HEK293 (cell line): ENCODE measurements around the gene ELAVL3.

Experiments
- CTCF ChIA-PET: fragments of 350-600 bp; formaldehyde crosslinking; extraction: SDS; loops from one replicate; lab custom pipeline; 2021; ENCODE audit warnings: antibody characterized with exemption; lab: Yijun Ruan, JAX
- POLR2A ChIA-PET: fragments of 300-600 bp; formaldehyde crosslinking; extraction: SDS; loops from one replicate; lab custom pipeline; 2020; ENCODE audit warnings: antibody characterized with exemption, inconsistent platforms; lab: Yijun Ruan, JAX
- H3K27ac ChIP-seq: fragments of 200-500 bp; sonication (Bioruptor generic); 2 replicates; pipeline ENCODE4 v1.5.1; 2014; ENCODE audit warnings: low read depth, low read length, control low read depth, inconsistent platforms; ENCODE audit errors: extremely low read depth
- H3K36me3 ChIP-seq, 2 experiments: fragments of 200-500 bp in 1 of 2; sonication (Bioruptor generic) in 1 of 2; 1 replicate in 1 of 2; 2 replicates in 1 of 2; pipeline ENCODE4 v1.5.1; 2014 to 2017; ENCODE audit warnings: inconsistent platforms in 2 of 2, low read length in 2 of 2; ENCODE audit not compliant: control insufficient read depth in 2 of 2, insufficient read depth in 1 of 2
- H3K4me1 ChIP-seq: fragments of 200-500 bp; sonication (Bioruptor generic); 2 replicates; pipeline ENCODE4 v1.5.1; 2014; ENCODE audit warnings: mild to moderate bottlenecking, low read length, inconsistent platforms; ENCODE audit not compliant: control insufficient read depth, insufficient read depth
- H3K4me3 ChIP-seq: 2 replicates; pipeline ENCODE4 v1.5.1; 2011; ENCODE audit warnings: low read depth, mild to moderate bottlenecking, control low read depth, low read length, moderate library complexity
- H3K9me3 ChIP-seq: fragments of 200-500 bp; sonication (Bioruptor generic); 2 replicates; pipeline ENCODE4 v1.5.1; 2014; ENCODE audit warnings: low read depth, low read length, inconsistent platforms; ENCODE audit not compliant: control insufficient read depth, insufficient read depth
- GFI1B ChIP-seq: fragments of 450-650 bp; formaldehyde crosslinking; IDR thresholded peaks from 2 replicates; pipeline ENCODE4 v1.5.1; 2016; ENCODE audit warnings: missing biosample characterization, missing genetic modification characterization
- GLI2 ChIP-seq: fragments of 450-650 bp; formaldehyde crosslinking; IDR thresholded peaks from 2 replicates; pipeline ENCODE4; 2017; ENCODE audit warnings: missing biosample characterization, missing genetic modification characterization, low read depth, borderline replicate concordance
- KLF1 ChIP-seq: fragments of 450-650 bp; formaldehyde crosslinking; IDR thresholded peaks from 2 replicates; pipeline ENCODE4 v1.5.1; 2016; ENCODE audit warnings: missing biosample characterization, missing genetic modification characterization
- KLF7 ChIP-seq: fragments of 450-650 bp; formaldehyde crosslinking; IDR thresholded peaks from 2 replicates; pipeline ENCODE4 v1.5.1; 2016; ENCODE audit warnings: missing biosample characterization, missing genetic modification characterization, borderline replicate concordance
- YY2 ChIP-seq: fragments of 450-650 bp; formaldehyde crosslinking; IDR thresholded peaks from 2 replicates; pipeline ENCODE4 v1.5.1; 2016; ENCODE audit warnings: missing biosample characterization, missing genetic modification characterization
- ZBTB1 ChIP-seq: fragments of 450-650 bp; formaldehyde crosslinking; IDR thresholded peaks from 2 replicates; pipeline ENCODE4 v1.5.1; 2016; ENCODE audit warnings: missing biosample characterization, missing genetic modification characterization
- ZBTB20 ChIP-seq: fragments of 450-650 bp; formaldehyde crosslinking; IDR thresholded peaks from 2 replicates; pipeline ENCODE4 v1.5.1; 2016; ENCODE audit warnings: missing biosample characterization, missing genetic modification characterization
- ZNF112 ChIP-seq: fragments of 450-650 bp; formaldehyde crosslinking; IDR thresholded peaks from 2 replicates; pipeline ENCODE4 v1.5.0; 2017; ENCODE audit warnings: missing biosample characterization, missing genetic modification characterization
- ZNF121 ChIP-seq: fragments of 450-650 bp; formaldehyde crosslinking; IDR thresholded peaks from 2 replicates; pipeline ENCODE4 v1.5.1; 2016; ENCODE audit warnings: missing biosample characterization, missing genetic modification characterization
- ZNF416 ChIP-seq: fragments of 450-650 bp; formaldehyde crosslinking; IDR thresholded peaks from 2 replicates; pipeline ENCODE4 v1.5.1; 2016; ENCODE audit warnings: missing biosample characterization, missing genetic modification characterization
- ZNF510 ChIP-seq: fragments of 450-650 bp; formaldehyde crosslinking; IDR thresholded peaks from 2 replicates; pipeline ENCODE4 v1.5.1; 2018; ENCODE audit warnings: mild to moderate bottlenecking, missing genetic modification characterization, missing biosample characterization; ENCODE audit not compliant: insufficient replicate concordance
- ZNF571 ChIP-seq: fragments of 450-650 bp; formaldehyde crosslinking; IDR thresholded peaks from 2 replicates; pipeline ENCODE4 v1.5.0; 2017; ENCODE audit warnings: missing biosample characterization, missing genetic modification characterization
- TF ChIP-seq, protein P1 (sequence below): fragments of 450-650 bp; formaldehyde crosslinking; IDR thresholded peaks from 2 replicates; pipeline ENCODE4 v1.5.1; 2016; ENCODE audit warnings: missing biosample characterization, missing genetic modification characterization
- TF ChIP-seq, protein P2 (sequence below): fragments of 450-650 bp; formaldehyde crosslinking; IDR thresholded peaks from 2 replicates; pipeline ENCODE4 v1.5.1; 2016; ENCODE audit warnings: missing biosample characterization, missing genetic modification characterization, low read depth

ELAVL3 gene

DNA sequence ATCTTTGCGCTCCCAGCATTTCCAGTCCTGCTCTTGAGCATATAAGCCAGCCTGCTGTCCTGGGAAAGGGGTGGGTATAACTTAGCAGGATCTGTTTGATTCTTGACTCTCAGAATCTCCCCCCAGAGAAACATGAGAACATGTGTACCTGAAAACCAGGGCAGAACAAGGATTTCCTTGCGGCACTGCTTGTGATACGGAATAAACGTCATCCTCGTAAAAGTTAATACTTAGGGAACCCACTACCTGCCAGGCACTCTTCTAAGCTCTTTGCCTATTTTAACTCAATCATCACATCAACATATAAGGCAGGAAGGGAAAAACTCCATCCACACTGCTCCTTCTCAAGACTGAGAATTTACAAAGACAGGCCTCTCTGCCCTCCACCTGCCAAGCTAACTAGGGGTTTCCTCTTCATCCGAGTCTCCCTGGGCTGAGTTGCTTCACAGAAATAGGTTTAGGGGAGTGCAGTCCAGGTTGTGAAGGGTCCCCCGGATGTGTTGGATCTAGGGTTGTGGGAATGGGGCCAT is 23.7 kb upstream of the ELAVL3 start (continued):
- TF ChIP-seq, protein P1, sequence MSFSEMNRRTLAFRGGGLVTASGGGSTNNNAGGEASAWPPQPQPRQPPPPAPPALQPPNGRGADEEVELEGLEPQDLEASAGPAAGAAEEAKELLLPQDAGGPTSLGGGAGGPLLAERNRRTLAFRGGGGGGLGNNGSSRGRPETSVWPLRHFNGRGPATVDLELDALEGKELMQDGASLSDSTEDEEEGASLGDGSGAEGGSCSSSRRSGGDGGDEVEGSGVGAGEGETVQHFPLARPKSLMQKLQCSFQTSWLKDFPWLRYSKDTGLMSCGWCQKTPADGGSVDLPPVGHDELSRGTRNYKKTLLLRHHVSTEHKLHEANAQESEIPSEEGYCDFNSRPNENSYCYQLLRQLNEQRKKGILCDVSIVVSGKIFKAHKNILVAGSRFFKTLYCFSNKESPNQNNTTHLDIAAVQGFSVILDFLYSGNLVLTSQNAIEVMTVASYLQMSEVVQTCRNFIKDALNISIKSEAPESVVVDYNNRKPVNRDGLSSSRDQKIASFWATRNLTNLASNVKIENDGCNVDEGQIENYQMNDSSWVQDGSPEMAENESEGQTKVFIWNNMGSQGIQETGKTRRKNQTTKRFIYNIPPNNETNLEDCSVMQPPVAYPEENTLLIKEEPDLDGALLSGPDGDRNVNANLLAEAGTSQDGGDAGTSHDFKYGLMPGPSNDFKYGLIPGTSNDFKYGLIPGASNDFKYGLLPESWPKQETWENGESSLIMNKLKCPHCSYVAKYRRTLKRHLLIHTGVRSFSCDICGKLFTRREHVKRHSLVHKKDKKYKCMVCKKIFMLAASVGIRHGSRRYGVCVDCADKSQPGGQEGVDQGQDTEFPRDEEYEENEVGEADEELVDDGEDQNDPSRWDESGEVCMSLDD (tag by site-specific recombination), result 0 out of 2 replicates have a peak, but pooled peaks have one; percentile 23
- no peak for TF ChIP-seq YY2 (tag by site-specific recombination)
- peak; percentile 44; the same call in 1 of the 2 replicates for TF ChIP-seq ZBTB20 (tag by site-specific recombination)
- TF ChIP-seq GLI2, result no peak
- no peak for TF ChIP-seq ZNF571 (tag by site-specific recombination)
- TF ChIP-seq ZNF416 (tag by site-specific recombination), result no peak
- no peak for TF ChIP-seq ZNF112 (tag by site-specific recombination)
- TF ChIP-seq KLF7, result no peak
- TF ChIP-seq, protein P2, sequence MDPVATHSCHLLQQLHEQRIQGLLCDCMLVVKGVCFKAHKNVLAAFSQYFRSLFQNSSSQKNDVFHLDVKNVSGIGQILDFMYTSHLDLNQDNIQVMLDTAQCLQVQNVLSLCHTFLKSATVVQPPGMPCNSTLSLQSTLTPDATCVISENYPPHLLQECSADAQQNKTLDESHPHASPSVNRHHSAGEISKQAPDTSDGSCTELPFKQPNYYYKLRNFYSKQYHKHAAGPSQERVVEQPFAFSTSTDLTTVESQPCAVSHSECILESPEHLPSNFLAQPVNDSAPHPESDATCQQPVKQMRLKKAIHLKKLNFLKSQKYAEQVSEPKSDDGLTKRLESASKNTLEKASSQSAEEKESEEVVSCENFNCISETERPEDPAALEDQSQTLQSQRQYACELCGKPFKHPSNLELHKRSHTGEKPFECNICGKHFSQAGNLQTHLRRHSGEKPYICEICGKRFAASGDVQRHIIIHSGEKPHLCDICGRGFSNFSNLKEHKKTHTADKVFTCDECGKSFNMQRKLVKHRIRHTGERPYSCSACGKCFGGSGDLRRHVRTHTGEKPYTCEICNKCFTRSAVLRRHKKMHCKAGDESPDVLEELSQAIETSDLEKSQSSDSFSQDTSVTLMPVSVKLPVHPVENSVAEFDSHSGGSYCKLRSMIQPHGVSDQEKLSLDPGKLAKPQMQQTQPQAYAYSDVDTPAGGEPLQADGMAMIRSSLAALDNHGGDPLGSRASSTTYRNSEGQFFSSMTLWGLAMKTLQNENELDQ (tag by site-specific recombination), result no peak
- TF ChIP-seq ZBTB1 (tag by site-specific recombination), result no peak

DNA sequence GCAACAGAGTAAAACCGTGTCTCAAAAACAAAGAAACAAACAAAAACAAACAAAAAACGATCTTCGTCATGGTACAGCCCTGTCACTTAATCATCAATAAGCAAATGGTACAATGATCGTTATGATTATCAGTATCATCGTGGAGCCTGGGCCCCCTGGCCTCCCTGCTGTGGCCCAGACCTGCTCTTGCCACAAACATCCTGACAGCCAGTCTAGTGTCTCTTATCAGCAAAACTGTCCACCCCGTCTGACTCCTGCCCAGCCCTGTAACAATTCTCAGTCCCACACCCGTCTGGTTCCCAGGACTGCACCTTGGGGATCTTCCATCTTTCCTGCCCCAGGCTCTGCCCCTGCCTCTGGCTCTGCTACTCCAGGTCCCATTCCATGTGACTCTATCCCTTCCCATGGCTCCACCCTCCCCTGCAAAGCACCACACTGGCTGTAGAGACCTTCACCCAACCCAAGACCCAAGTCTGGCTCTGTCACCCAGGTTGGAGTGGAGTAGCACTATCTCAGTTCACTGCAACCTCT is 19.1 kb upstream of the ELAVL3 start:
- ChIA-PET POLR2A (no interaction called here), CTCF (no interaction called here)
- H3K9me3 ChIP-seq, result no peaks in the 10 kb centered on the region
- TF ChIP-seq KLF1, result 0 out of 2 replicates have a peak, but pooled peaks have one; percentile 49
- TF ChIP-seq ZBTB1 (tag by site-specific recombination), result no peak
- H3K27ac ChIP-seq, result no peak overlapping the region
- H3K4me1 ChIP-seq, result no peaks in the 10 kb centered on the region
- H3K36me3 ChIP-seq, result peaks cover 0 to 17% of the 10 kb centered on the region in 2 experiments; a peak in 2 of 3 replicates
- no peak overlapping the region for H3K4me3 ChIP-seq

DNA sequence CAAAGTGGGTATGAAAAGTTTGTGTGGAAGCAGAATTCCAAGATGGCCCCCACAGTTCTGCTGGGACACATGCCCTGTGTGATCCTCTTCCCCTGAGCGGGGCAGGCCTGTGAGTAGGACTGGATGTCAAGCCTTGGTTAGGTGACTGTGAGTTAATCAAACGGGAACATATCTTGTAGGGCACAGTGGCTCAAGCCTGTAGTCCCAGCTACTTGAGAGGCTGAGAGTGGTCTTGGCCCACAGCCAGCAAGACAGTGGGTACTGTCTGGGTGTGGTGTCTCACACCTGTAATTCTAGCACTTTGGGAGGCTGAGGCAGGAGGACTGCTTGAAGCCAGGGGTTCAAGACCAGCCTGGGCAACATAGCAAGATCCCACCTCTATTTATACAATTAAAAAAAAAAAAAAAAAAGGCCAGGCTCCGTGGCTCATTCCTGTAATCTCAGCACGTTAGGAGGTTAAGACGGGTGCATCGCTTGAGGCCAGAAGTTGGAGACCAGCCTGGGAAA is 18.4 kb upstream of the ELAVL3 start:
- POLR2A ChIA-PET, result no interaction called here
- TF ChIP-seq GFI1B (tag by site-specific recombination), result no peak
- TF ChIP-seq ZNF510, result no peak
- peak; percentile 86 for TF ChIP-seq ZNF121 (tag by site-specific recombination)
- TF ChIP-seq, all 188 proteins: peak for 1
- peaks cover 0 to 20% of the 10 kb centered on the region in 2 experiments; a peak in 2 of 3 replicates for H3K36me3 ChIP-seq
- no peaks in the 10 kb centered on the region for H3K4me1 ChIP-seq
- H3K27ac ChIP-seq, result no peak overlapping the region
- no peak overlapping the region for H3K4me3 ChIP-seq
- H3K9me3 ChIP-seq, result no peaks in the 10 kb centered on the region
- CTCF ChIA-PET, result interaction anchor here (0.6 kb wide), 1 partner anchor 374 kb away, joined by 4 read pairs; no protein-coding TSS in a partner anchor
